Panc1 (cell line): ENCODE results near the gene NR4A1. TPM values are rescaled to one million over a fixed set of nuclear protein-coding genes. Genes with fewer than 3 reads are reported as not detected.

Source experiments
- ATAC-seq: fragments of 200-7000 bp; cut with Tn5 transposase; 2 replicates; pipeline ENCODE4 v1.9.1; 2020; ENCODE audit warnings: mild to moderate bottlenecking, moderate library complexity
- BruUV-seq: library from RNA; stranded (reverse); fragments of 400-500 nt; replicated peaks from 2 replicates; lab custom pipeline; 2021; lab: Mats Ljungman, UMichigan
- CTCF ChIA-PET: fragments of 300-600 bp; sonication (Branson Sonifier 250); formaldehyde crosslinking; loops from one replicate; lab custom pipeline; 2022; ENCODE audit warnings: antibody characterized with exemption; lab: Charles Lee
- POLR2A ChIA-PET: fragments of 300-600 bp; sonication (Branson Sonifier 250); formaldehyde crosslinking; loops from one replicate; lab custom pipeline; 2022; ENCODE audit warnings: antibody characterized with exemption; lab: Charles Lee
- DNase-seq: peaks from one replicate; pipeline ENCODE4 v3.0.0-alpha.2; 2010; ENCODE audit warnings: low read depth, low spot score
- H3K27ac ChIP-seq: 2 replicates; pipeline ENCODE4 v1.5.1; 2011; ENCODE audit warnings: mild to moderate bottlenecking, low read length, inconsistent platforms
- H3K27me3 ChIP-seq: fragments of 200-500 bp; sonication (Bioruptor generic); 2 replicates; pipeline ENCODE4 v1.6.0; 2014; ENCODE audit warnings: low read length, inconsistent platforms; ENCODE audit not compliant: control insufficient read depth, insufficient read depth
- H3K36me3 ChIP-seq: fragments of 200-500 bp; sonication (Bioruptor generic); 2 replicates; pipeline ENCODE4 v1.5.1; 2014; ENCODE audit warnings: inconsistent platforms, mild to moderate bottlenecking, low read length, moderate library complexity; ENCODE audit not compliant: control insufficient read depth, insufficient read depth
- H3K4me1 ChIP-seq: 2 replicates; pipeline ENCODE4 v1.5.1; 2011; ENCODE audit warnings: inconsistent platforms, mild to moderate bottlenecking, low read length, moderate library complexity; ENCODE audit not compliant: control insufficient read depth, insufficient read depth
- H3K4me3 ChIP-seq, 2 experiments: 2 replicates each; pipeline ENCODE4 v1.5.1; 2011 to 2012; ENCODE audit warnings: low read depth in 2 of 2, low read length in 2 of 2, mild to moderate bottlenecking in 2 of 2, inconsistent platforms in 1 of 2, moderate library complexity in 1 of 2
- H3K9me3 ChIP-seq: fragments of 200-500 bp; sonication (Bioruptor generic); 2 replicates; pipeline ENCODE4 v1.5.1; 2014; ENCODE audit warnings: low read depth, mild to moderate bottlenecking, inconsistent platforms, low read length, moderate library complexity; ENCODE audit not compliant: control insufficient read depth, insufficient read depth
- CTCF ChIP-seq: fragments of 450-650 bp; IDR thresholded peaks from 2 replicates; pipeline ENCODE4 v1.5.1; 2017; ENCODE audit warnings: mild to moderate bottlenecking
- POLR2AphosphoS5 ChIP-seq: IDR thresholded peaks from 2 replicates; pipeline ENCODE4 v1.6.1; 2012; ENCODE audit warnings: mild to moderate bottlenecking, low read depth, low read length, moderate library complexity
- REST ChIP-seq, 2 experiments: IDR thresholded peaks; 2 replicates each; pipeline ENCODE4 v1.6.1; 2011 to 2012; ENCODE audit warnings: low read depth in 2 of 2, control low read depth in 1 of 2, low read length in 1 of 2, mild to moderate bottlenecking in 1 of 2, moderate library complexity in 1 of 2; ENCODE audit not compliant: insufficient read depth in 1 of 2
- SIN3A ChIP-seq: IDR thresholded peaks from 2 replicates; pipeline ENCODE4 v1.6.1; 2012; ENCODE audit warnings: low read depth, mild to moderate bottlenecking, low read length, moderate library complexity, borderline replicate concordance; ENCODE audit not compliant: insufficient read depth
- TCF7L2 ChIP-seq: IDR thresholded peaks from 2 replicates; pipeline ENCODE4 v1.6.1; 2011; ENCODE audit warnings: mild to moderate bottlenecking, low read depth, low read length, inconsistent platforms
- in situ Hi-C: cut with HindIII; loops from 2 replicates; pipeline ENCODE4 v1.10.0; 2016; ENCODE audit warnings: low sequenced_read_pairs, low pct_unique_long_range_greater_than_20kb
- intact Hi-C: fragments of 100-400 bp; cut with micrococcal nuclease; formaldehyde crosslinking; loops from one replicate; pipeline ENCODE4 v1.10.0; 2022; ENCODE audit not compliant: unreplicated experiment
- total RNA-seq: library from RNA; stranded (reverse); gene quantifications from one replicate; pipeline ENCODE4 v1.2.1, GENCODE V29; 2021; ENCODE audit not compliant: unreplicated experiment

The NR4A1 gene
- total RNA-seq, 1 experiment from 2014 or later: 2.0 TPM

- Histone ChIP-seq H3K9me3 (no peaks in the 10 kb centered on the region), H3K27ac (no peak overlapping the region), H3K4me3 (no peak overlapping the region), H3K36me3 (no peaks in the 10 kb centered on the region), H3K4me1 (no peaks in the 10 kb centered on the region; the same call in 1 of the 2 replicates), H3K27me3 (no peaks in the 10 kb centered on the region)
- no peak for DNase-seq
- ChIA-PET CTCF (no interaction called here), POLR2A (no interaction called here)
- in situ Hi-C loops: no loop called here
- no peak for TF ChIP-seq REST (IDR thresholded peaks at IDR 0.05; ENCODE audit: insufficient read depth in 1 of 2, low read depth in 2 of 2, low read length in 1 of 2)
- no peak for TF ChIP-seq POLR2AphosphoS5
- no peak for TF ChIP-seq SIN3A
- no peak for TF ChIP-seq TCF7L2
- no peak for TF ChIP-seq CTCF
- ATAC-seq: no peak
- no TSS peak for BruUV-seq
- intact Hi-C loops: no loop called here
Measured at GRCh38 chr12:52063981-52064649, 12.9 kb downstream of the NR4A1 start.

- Histone ChIP-seq H3K4me1 (peaks cover 8% of the 10 kb centered on the region), H3K4me3 (no peak overlapping the region), H3K9me3 (no peaks in the 10 kb centered on the region), H3K36me3 (peaks cover 2% of the 10 kb centered on the region; the same call in 1 of the 2 replicates), H3K27ac (no peak overlapping the region), H3K27me3 (no peaks in the 10 kb centered on the region)
- BruUV-seq: no TSS peak
- TF ChIP-seq SIN3A: no peak
- TF ChIP-seq REST (IDR thresholded peaks at IDR 0.05; ENCODE audit: insufficient read depth in 1 of 2, low read depth in 2 of 2, low read length in 1 of 2): no peak
- no peak for TF ChIP-seq CTCF
- TF ChIP-seq TCF7L2: no peak
- no peak for TF ChIP-seq POLR2AphosphoS5
- CTCF ChIA-PET: interaction anchor here (1.1 kb wide), 1 partner anchor 41 kb away, joined by 4 read pairs; no protein-coding TSS in a partner anchor
- ATAC-seq (no peak), DNase-seq (no peak)
- POLR2A ChIA-PET: interaction anchor here (0.7 kb wide), 1 partner anchor 415 kb away, joined by 3 read pairs; no protein-coding TSS in a partner anchor
- intact Hi-C loops (no loop called here), in situ Hi-C loops (no loop called here)
Measured at GRCh38 chr12:52066346-52067080, 15.3 kb downstream of the NR4A1 start.
